Lower lobe of right lung (tissue), 2 donors: ENCODE results near the gene POPDC3. TPM values are rescaled to one million over a fixed set of nuclear protein-coding genes. Genes with fewer than 3 reads are reported as not detected.

ENCODE experiments used
- ATAC-seq, 2 donors: fragments of 200-7000 bp; cut with Tn5 transposase; one replicate each; pipeline ENCODE4 v1.9.1; 2020 to 2022; ENCODE audit warnings: mild to moderate bottlenecking in 2 of 2, moderate library complexity in 2 of 2
- DNase-seq: peaks from one replicate; pipeline ENCODE4 v3.0.0-alpha.2; 2020
- H3K27ac ChIP-seq: fragments of 200-600 bp; one replicate; pipeline ENCODE4 v1.8.0; 2022
- H3K27me3 ChIP-seq: fragments of 200-600 bp; one replicate; pipeline ENCODE4 v1.8.0; 2022; ENCODE audit warnings: low read depth
- H3K36me3 ChIP-seq: fragments of 200-600 bp; one replicate; pipeline ENCODE4 v1.8.0; 2022; ENCODE audit warnings: mild to moderate bottlenecking
- H3K4me1 ChIP-seq: fragments of 200-600 bp; one replicate; pipeline ENCODE4 v1.8.0; 2022
- H3K4me3 ChIP-seq: fragments of 200-600 bp; one replicate; pipeline ENCODE4 v1.8.0; 2022; ENCODE audit warnings: mild to moderate bottlenecking
- H3K9me3 ChIP-seq: fragments of 200-600 bp; one replicate; pipeline ENCODE4 v1.8.0; 2022
- CTCF ChIP-seq: fragments of 200-600 bp; IDR thresholded peaks from one replicate; pipeline ENCODE4 v1.8.0; 2022; ENCODE audit warnings: antibody characterized with exemption, mild to moderate bottlenecking
- intact Hi-C: fragments of 100-400 bp; cut with DNase I; formaldehyde crosslinking; loops from one replicate; pipeline ENCODE4 v1.11.0; 2022
- total RNA-seq: library from RNA; stranded (reverse); fragmentation: NEBNext Ultra II Directional; extraction: Animal tissue kit (Norgen Biotek cat#: 25700); gene quantifications from one replicate; pipeline ENCODE4 v1.2.1, GENCODE V29; 2021
- donor health status: DM: no; HTN: yes; CAD: no; lungs with severe emphysema.

POPDC3 gene
- total RNA-seq, 1 donor from 2014 or later: 0.80 TPM

- Histone ChIP-seq H3K27me3 (peaks cover 5% of the 10 kb centered on the region), H3K4me3 (no peak overlapping the region), H3K36me3 (no peaks in the 10 kb centered on the region), H3K4me1 (no peaks in the 10 kb centered on the region), H3K27ac (no peak overlapping the region), H3K9me3 (no peaks in the 10 kb centered on the region)
- DNase-seq: no peak
- ATAC-seq: no peak
- intact Hi-C loops: no loop called here
- TF ChIP-seq CTCF: no peak
These were observed 14.8 kb upstream of the POPDC3 start for GRCh38 chr6:105194591-105194990.

GRCh38 chr6:105194106-105194505 is 14.3 kb upstream of the POPDC3 start:
- peaks cover 5% of the 10 kb centered on the region for H3K27me3 ChIP-seq
- H3K36me3 ChIP-seq: no peaks in the 10 kb centered on the region
- no peak for ATAC-seq
- no peak for DNase-seq
- no peak for TF ChIP-seq CTCF
- H3K9me3 ChIP-seq: no peaks in the 10 kb centered on the region
- intact Hi-C loops: no loop called here
- no peak overlapping the region for H3K27ac ChIP-seq
- H3K4me1 ChIP-seq: no peaks in the 10 kb centered on the region
- H3K4me3 ChIP-seq: no peak overlapping the region

- Histone ChIP-seq H3K4me3 (no peak overlapping the region), H3K27me3 (peaks cover 5% of the 10 kb centered on the region), H3K27ac (no peak overlapping the region), H3K4me1 (no peaks in the 10 kb centered on the region), H3K36me3 (no peaks in the 10 kb centered on the region), H3K9me3 (no peaks in the 10 kb centered on the region)
- no peak for ATAC-seq
- TF ChIP-seq CTCF: no peak
- intact Hi-C loops: no loop called here
- no peak for DNase-seq
These were observed 13.8 kb upstream of the POPDC3 start for GRCh38 chr6:105193647-105194046.

GRCh38 chr6:105192707-105193465 is 13.1 kb upstream of the POPDC3 start:
- no peak for ATAC-seq
- intact Hi-C loops: no loop called here

GRCh38 chr6:105191351-105191750 is 11.5 kb upstream of the POPDC3 start:
- DNase-seq: no peak
- H3K27me3 ChIP-seq: peaks cover 5% of the 10 kb centered on the region
- no peaks in the 10 kb centered on the region for H3K4me1 ChIP-seq
- H3K9me3 ChIP-seq: no peaks in the 10 kb centered on the region
- intact Hi-C loops: no loop called here
- no peak for TF ChIP-seq CTCF
- no peak overlapping the region for H3K4me3 ChIP-seq
- ATAC-seq: no peak
- no peak overlapping the region for H3K27ac ChIP-seq
- no peaks in the 10 kb centered on the region for H3K36me3 ChIP-seq

More at GRCh38 chr6:105192707-105193465, 13.1 kb upstream of the POPDC3 start:
- H3K9me3 ChIP-seq: no peaks in the 10 kb centered on the region
- H3K27me3 ChIP-seq: peaks cover 5% of the 10 kb centered on the region
- no peak for TF ChIP-seq CTCF
- H3K27ac ChIP-seq: no peak overlapping the region
- H3K36me3 ChIP-seq: no peaks in the 10 kb centered on the region
- H3K4me3 ChIP-seq: no peak overlapping the region
- DNase-seq: no peak
- H3K4me1 ChIP-seq: no peaks in the 10 kb centered on the region
